HepG2 (cell line): ENCODE data around the gene BCL2. TPM values are rescaled to one million over a fixed set of nuclear protein-coding genes. Genes with fewer than 3 reads are reported as not detected.

Source experiments
- ATAC-seq: fragments of 200-7000 bp; cut with Tn5 transposase; 3 replicates; pipeline ENCODE4 v1.9.1; 2020; ENCODE audit warnings: mild to moderate bottlenecking, moderate library complexity
- BruUV-seq: library from RNA; stranded (reverse); fragments of 400-500 nt; replicated peaks from 2 replicates; lab custom pipeline; 2021; lab: Mats Ljungman, UMichigan
- CTCF ChIA-PET: fragments of 300-600 bp; formaldehyde crosslinking; extraction: SDS; loops from one replicate; lab custom pipeline; 2021; ENCODE audit warnings: low total read pairs, inconsistent platforms, low intra/inter-chr PET ratio; lab: Yijun Ruan, JAX
- POLR2A ChIA-PET: fragments of 350-600 bp; sonication (Branson Sonifier 250); formaldehyde crosslinking; loops from one replicate; lab custom pipeline; 2020; ENCODE audit warnings: antibody characterized with exemption, inconsistent platforms; lab: Yijun Ruan, JAX
- DNase-seq: peaks from one replicate; pipeline ENCODE4 v3.0.0-alpha.2; 2015; ENCODE audit warnings: low spot score
- FAIRE-seq: peaks from 3 replicates; lab custom pipeline; 2011; peaks lifted over from hg19 to GRCh38; lab: Jason Lieb, UNC
- H2AFZ ChIP-seq: one replicate; pipeline ENCODE4 v1.6.1; 2011; ENCODE audit warnings: low read length, inconsistent platforms
- H3K27ac ChIP-seq: fragments of 300-600 bp; 3 replicates; pipeline ENCODE4 v1.8.0; 2011; ENCODE audit warnings: mixed run types, mild to moderate bottlenecking, mixed read lengths, low read length, inconsistent platforms; ENCODE audit not compliant: insufficient read depth; ENCODE audit errors: extremely low read length
- H3K27me3 ChIP-seq, 2 experiments: fragments of 200-600 bp in 1 of 2; 2 replicates in 1 of 2; 3 replicates in 1 of 2; pipeline versions ENCODE4 v1.6.0 to v1.8.0; 2011; ENCODE audit warnings: low read length in 2 of 2, mild to moderate bottlenecking in 2 of 2, moderate library complexity in 2 of 2, inconsistent platforms in 1 of 2; ENCODE audit not compliant: insufficient read depth in 2 of 2, control insufficient read depth in 1 of 2
- H3K36me3 ChIP-seq, 2 experiments: fragments of 200-600 bp in 1 of 2; replicated peaks in 1 of 2; 2 replicates in 1 of 2; 3 replicates in 1 of 2; pipeline versions ENCODE4 v1.5.1 to v1.8.0; 2011; ENCODE audit warnings: low read length in 2 of 2, inconsistent platforms in 1 of 2; ENCODE audit not compliant: insufficient read depth in 2 of 2, control insufficient read depth in 1 of 2
- H3K4me1 ChIP-seq: 2 replicates; pipeline ENCODE4 v1.5.1; 2012; ENCODE audit warnings: low read length, inconsistent platforms; ENCODE audit not compliant: insufficient read depth
- H3K4me2 ChIP-seq: 2 replicates; pipeline ENCODE4 v1.6.0; 2011; ENCODE audit warnings: low read depth, low read length, inconsistent platforms
- H3K4me3 ChIP-seq, 3 experiments: fragments of 200-600 bp in 1 of 3; sonication (generic), shearing (Covaris generic) in 1 of 3; replicated peaks in 1 of 3; 2 replicates each; pipeline ENCODE4 v1.5.1; 2011 to 2016; ENCODE audit warnings: low read length in 3 of 3, inconsistent platforms in 2 of 3, low read depth in 2 of 3, mild to moderate bottlenecking in 2 of 3, control low read depth in 1 of 3, mixed read lengths in 1 of 3; ENCODE audit not compliant: insufficient read depth in 1 of 3
- H3K79me2 ChIP-seq: one replicate; pipeline ENCODE4 v1.6.1; 2011; ENCODE audit warnings: low read length, inconsistent platforms; ENCODE audit not compliant: insufficient read depth
- H3K9ac ChIP-seq: 2 replicates; pipeline ENCODE4 v1.6.0; 2011; ENCODE audit warnings: mild to moderate bottlenecking, low read depth, low read length, inconsistent platforms; ENCODE audit not compliant: insufficient read depth
- H3K9me3 ChIP-seq: 2 replicates; pipeline ENCODE4 v1.5.1; 2012; ENCODE audit warnings: mild to moderate bottlenecking, low read length
- H4K20me1 ChIP-seq: 2 replicates; pipeline ENCODE4 v1.6.0; 2011; ENCODE audit warnings: inconsistent platforms, mild to moderate bottlenecking, low read length, moderate library complexity; ENCODE audit not compliant: insufficient read depth
- HNRNPUL1 ChIP-seq: fragments of 200-400 bp; formaldehyde crosslinking; IDR thresholded peaks from 2 replicates; pipeline ENCODE4 v1.6.1; 2017; ENCODE audit warnings: low read depth, mild to moderate bottlenecking, low read length, moderate library complexity
- HOXA3 ChIP-seq: sonication (generic); formaldehyde crosslinking; IDR thresholded peaks from 2 replicates; pipeline ENCODE4 v1.5.0; 2020; ENCODE audit warnings: missing genetic modification reagents
- KLF16 ChIP-seq, 2 experiments: sonication (generic) in 1 of 2; formaldehyde crosslinking in 1 of 2; IDR thresholded peaks; 2 replicates each; pipeline versions ENCODE4 v1.6.1 to v1.8.0; 2016 to 2023; ENCODE audit warnings: missing genetic modification reagents in 2 of 2, missing compliant biosample characterization in 1 of 2
- RNF2 ChIP-seq: fragments of 450-650 bp; conservative IDR thresholded peaks from 2 replicates; pipeline ENCODE4 v1.6.1; 2016; ENCODE audit warnings: low read depth
- SRY ChIP-seq: sonication (generic); formaldehyde crosslinking; IDR thresholded peaks from 2 replicates; pipeline ENCODE4 v1.8.0; 2022; ENCODE audit warnings: mild to moderate bottlenecking, missing genetic modification reagents
- YEATS2 ChIP-seq: sonication (generic); formaldehyde crosslinking; IDR thresholded peaks from 2 replicates; pipeline ENCODE4 v1.4.0; 2020; ENCODE audit warnings: missing genetic modification reagents, borderline replicate concordance
- ZEB1 ChIP-seq: IDR thresholded peaks from 2 replicates; pipeline ENCODE4 v1.6.1; 2012; ENCODE audit warnings: mild to moderate bottlenecking, low read depth, inconsistent platforms; ENCODE audit not compliant: insufficient replicate concordance
- ZMYM3 ChIP-seq: sonication (generic); formaldehyde crosslinking; IDR thresholded peaks from 2 replicates; pipeline ENCODE4 v1.5.1; 2020; ENCODE audit warnings: mild to moderate bottlenecking, missing genetic modification reagents
- ZMYM4 ChIP-seq: sonication (generic); formaldehyde crosslinking; IDR thresholded peaks from 2 replicates; pipeline ENCODE4 v1.8.1; 2023; ENCODE audit warnings: mild to moderate bottlenecking, missing genetic modification reagents
- ZNF460 ChIP-seq: sonication (generic); formaldehyde crosslinking; IDR thresholded peaks from 2 replicates; pipeline ENCODE4 v1.5.1; 2020; ENCODE audit warnings: missing genetic modification reagents, mild to moderate bottlenecking, borderline replicate concordance
- WGBS: methylation state at CpG from one replicate; pipeline ENCODE4 v1.1.6; 2017; ENCODE audit warnings: low lambda C conversion rate; 5-methylcytosine and 5-hydroxymethylcytosine counted together
- in situ Hi-C: cut with HindIII; loops from 2 replicates; pipeline ENCODE4 v1.10.0; 2017; ENCODE audit warnings: low pct_unique_long_range_greater_than_20kb; ENCODE audit not compliant: extremely low pct_ligation_motif_present
- intact Hi-C: fragments of 100-400 bp; cut with micrococcal nuclease; formaldehyde crosslinking; loops from one replicate; pipeline ENCODE4 v1.10.0; 2022; ENCODE audit not compliant: unreplicated experiment
- polyA plus RNA-seq, 8 experiments: library from polyadenylated mRNA; depleted of rRNA in 3 of 8; stranded (reverse) in 7 of 8; unstranded in 1 of 8; fragments of >200 nt; fragmentation: Illumina TruSeq in 4 of 8; extraction: Trizol in 4 of 8; gene quantifications; 2 replicates each; pipeline versions ENCODE4 v1.2.1 to v1.2.3, GENCODE V29; 2011 to 2016; ENCODE audit warnings: low read depth in 4 of 8, missing spikeins in 1 of 8, mixed read lengths in 1 of 8; ENCODE audit not compliant: insufficient read depth in 1 of 8
- total RNA-seq, 5 experiments: library from RNA; depleted of rRNA; stranded (reverse); fragments of >200 nt; fragmentation: Illumina TruSeq; extraction: Trizol; gene quantifications; 2 replicates each; pipeline ENCODE4 v1.2.3, GENCODE V29; 2016; ENCODE audit warnings: low read depth in 1 of 5
- TF ChIP-seq, protein P1 (sequence below): sonication (generic); formaldehyde crosslinking; IDR thresholded peaks from 2 replicates; pipeline ENCODE4 v1.4.0; 2020; ENCODE audit warnings: missing genetic modification reagents
- TF ChIP-seq, protein P2 (sequence below): sonication (generic); formaldehyde crosslinking; IDR thresholded peaks from 2 replicates; pipeline ENCODE4 v1.5.1; 2020; ENCODE audit warnings: missing genetic modification reagents, mild to moderate bottlenecking, borderline replicate concordance
- TF ChIP-seq, protein P3 (sequence below): sonication (generic); formaldehyde crosslinking; IDR thresholded peaks from 2 replicates; pipeline ENCODE4 v1.8.0; 2022; ENCODE audit warnings: low read depth, missing genetic modification reagents
- TF ChIP-seq, protein P4 (sequence below): sonication (generic); formaldehyde crosslinking; IDR thresholded peaks from 2 replicates; pipeline ENCODE4 v1.9.0; 2022; ENCODE audit warnings: low read depth, missing genetic modification reagents

BCL2 gene
- total and polyA plus RNA-seq, 2 of the 13 experiments (the other 11 are each of a cell fraction or from before 2014, with no cell fraction given) = 0.07 to 0.53 TPM

DNA sequence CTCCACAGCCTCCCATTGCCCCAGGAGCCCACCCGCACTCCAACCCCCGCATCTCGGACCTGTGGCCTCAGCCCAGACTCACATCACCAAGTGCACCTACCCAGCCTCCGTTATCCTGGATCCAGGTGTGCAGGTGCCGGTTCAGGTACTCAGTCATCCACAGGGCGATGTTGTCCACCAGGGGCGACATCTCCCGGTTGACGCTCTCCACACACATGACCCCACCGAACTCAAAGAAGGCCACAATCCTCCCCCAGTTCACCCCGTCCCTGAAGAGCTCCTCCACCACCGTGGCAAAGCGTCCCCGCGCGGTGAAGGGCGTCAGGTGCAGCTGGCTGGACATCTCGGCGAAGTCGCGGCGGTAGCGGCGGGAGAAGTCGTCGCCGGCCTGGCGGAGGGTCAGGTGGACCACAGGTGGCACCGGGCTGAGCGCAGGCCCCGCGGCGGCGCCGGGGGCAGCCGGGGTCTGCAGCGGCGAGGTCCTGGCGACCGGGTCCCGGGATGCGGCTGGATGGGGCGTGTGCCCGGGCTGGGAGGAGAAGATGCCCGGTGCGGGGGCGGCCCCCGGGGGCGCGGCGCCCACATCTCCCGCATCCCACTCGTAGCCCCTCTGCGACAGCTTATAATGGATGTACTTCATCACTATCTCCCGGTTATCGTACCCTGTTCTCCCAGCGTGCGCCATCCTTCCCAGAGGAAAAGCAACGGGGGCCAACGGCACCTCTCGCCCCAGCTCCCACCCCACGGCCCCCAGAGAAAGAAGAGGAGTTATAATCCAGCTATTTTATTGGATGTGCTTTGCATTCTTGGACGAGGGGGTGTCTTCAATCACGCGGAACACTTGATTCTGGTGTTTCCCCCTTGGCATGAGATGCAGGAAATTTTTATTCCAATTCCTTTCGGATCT, 1.3 kb downstream of the BCL2 start (continued):
- TF ChIP-seq, protein P1, sequence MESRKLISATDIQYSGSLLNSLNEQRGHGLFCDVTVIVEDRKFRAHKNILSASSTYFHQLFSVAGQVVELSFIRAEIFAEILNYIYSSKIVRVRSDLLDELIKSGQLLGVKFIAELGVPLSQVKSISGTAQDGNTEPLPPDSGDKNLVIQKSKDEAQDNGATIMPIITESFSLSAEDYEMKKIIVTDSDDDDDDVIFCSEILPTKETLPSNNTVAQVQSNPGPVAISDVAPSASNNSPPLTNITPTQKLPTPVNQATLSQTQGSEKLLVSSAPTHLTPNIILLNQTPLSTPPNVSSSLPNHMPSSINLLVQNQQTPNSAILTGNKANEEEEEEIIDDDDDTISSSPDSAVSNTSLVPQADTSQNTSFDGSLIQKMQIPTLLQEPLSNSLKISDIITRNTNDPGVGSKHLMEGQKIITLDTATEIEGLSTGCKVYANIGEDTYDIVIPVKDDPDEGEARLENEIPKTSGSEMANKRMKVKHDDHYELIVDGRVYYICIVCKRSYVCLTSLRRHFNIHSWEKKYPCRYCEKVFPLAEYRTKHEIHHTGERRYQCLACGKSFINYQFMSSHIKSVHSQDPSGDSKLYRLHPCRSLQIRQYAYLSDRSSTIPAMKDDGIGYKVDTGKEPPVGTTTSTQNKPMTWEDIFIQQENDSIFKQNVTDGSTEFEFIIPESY = peak; percentile 35; the same call in 1 of the 2 replicates
- TF ChIP-seq HNRNPUL1 (no peak), ZEB1 (peak; percentile 82), KLF16 (CRISPR knock-in tag; IDR thresholded peaks at IDR 0.05) (no peak), ZMYM4 (CRISPR knock-in tag) (0 out of 2 replicates have a peak, but pooled peaks have one; percentile 31), ZNF460 (no peak)
- TF ChIP-seq, protein P2, sequence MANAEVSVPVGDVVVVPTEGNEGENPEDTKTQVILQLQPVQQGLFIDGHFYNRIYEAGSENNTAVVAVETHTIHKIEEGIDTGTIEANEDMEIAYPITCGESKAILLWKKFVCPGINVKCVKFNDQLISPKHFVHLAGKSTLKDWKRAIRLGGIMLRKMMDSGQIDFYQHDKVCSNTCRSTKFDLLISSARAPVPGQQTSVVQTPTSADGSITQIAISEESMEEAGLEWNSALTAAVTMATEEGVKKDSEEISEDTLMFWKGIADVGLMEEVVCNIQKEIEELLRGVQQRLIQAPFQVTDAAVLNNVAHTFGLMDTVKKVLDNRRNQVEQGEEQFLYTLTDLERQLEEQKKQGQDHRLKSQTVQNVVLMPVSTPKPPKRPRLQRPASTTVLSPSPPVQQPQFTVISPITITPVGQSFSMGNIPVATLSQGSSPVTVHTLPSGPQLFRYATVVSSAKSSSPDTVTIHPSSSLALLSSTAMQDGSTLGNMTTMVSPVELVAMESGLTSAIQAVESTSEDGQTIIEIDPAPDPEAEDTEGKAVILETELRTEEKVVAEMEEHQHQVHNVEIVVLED (CRISPR knock-in tag) = no peak

DNA sequence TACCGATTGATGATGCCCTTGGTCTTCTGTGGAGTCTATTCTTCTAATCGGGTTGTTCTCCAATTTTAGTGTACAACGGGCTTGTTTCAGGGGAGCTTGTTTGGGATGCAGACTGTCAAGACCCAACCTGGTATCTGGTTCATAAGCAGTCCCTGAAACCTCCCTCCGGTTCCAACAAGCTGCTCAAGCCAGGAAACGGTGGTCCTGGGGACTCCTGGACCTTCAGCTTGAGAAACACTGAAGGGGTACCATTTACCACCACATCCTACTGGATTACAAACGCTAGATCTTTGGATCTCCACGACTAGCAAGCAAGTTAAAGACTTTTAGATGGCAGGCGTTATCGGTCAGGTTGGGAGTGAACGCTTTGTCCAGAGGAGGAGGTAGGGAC, 2.0 kb downstream of the BCL2 start:
- TF ChIP-seq HOXA3 (CRISPR knock-in tag) = no peak
- TF ChIP-seq YEATS2 (CRISPR knock-in tag) = no peak
- TF ChIP-seq, protein P3, sequence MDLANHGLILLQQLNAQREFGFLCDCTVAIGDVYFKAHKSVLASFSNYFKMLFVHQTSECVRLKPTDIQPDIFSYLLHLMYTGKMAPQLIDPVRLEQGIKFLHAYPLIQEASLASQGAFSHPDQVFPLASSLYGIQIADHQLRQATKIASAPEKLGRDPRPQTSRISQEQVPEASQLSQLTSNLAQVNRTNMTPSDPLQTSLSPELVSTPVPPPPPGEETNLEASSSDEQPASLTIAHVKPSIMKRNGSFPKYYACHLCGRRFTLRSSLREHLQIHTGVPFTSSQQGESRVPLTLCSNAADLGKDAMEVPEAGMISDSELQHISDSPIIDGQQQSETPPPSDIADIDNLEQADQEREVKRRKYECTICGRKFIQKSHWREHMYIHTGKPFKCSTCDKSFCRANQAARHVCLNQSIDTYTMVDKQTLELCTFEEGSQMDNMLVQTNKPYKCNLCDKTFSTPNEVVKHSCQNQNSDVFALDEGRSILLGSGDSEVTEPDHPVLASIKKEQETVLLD (CRISPR knock-in tag) = no peak
- TF ChIP-seq, protein P4, sequence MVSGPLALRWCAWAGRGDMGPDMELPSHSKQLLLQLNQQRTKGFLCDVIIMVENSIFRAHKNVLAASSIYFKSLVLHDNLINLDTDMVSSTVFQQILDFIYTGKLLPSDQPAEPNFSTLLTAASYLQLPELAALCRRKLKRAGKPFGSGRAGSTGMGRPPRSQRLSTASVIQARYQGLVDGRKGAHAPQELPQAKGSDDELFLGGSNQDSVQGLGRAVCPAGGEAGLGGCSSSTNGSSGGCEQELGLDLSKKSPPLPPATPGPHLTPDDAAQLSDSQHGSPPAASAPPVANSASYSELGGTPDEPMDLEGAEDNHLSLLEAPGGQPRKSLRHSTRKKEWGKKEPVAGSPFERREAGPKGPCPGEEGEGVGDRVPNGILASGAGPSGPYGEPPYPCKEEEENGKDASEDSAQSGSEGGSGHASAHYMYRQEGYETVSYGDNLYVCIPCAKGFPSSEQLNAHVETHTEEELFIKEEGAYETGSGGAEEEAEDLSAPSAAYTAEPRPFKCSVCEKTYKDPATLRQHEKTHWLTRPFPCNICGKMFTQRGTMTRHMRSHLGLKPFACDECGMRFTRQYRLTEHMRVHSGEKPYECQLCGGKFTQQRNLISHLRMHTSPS = no peak
- no peak for TF ChIP-seq SRY (CRISPR knock-in tag)
- no peak for TF ChIP-seq ZMYM3 (CRISPR knock-in tag)
- no peak for TF ChIP-seq RNF2
- ATAC-seq (no peak), DNase-seq (no peak), FAIRE-seq (no peak)
- no TSS peak for BruUV-seq
- H3K4me3 ChIP-seq = no peak overlapping the region
- 57% methylated on average over 9 of the region's 10 CpGs for WGBS
- in situ Hi-C loops (loop anchor here (10.0 kb wide), 1 partner anchor 183 kb away; no protein-coding TSS in a partner anchor), intact Hi-C loops (no loop called here)
- peaks cover 0 to 26% of the 10 kb centered on the region in 2 experiments; a peak in 4 of 5 replicates for H3K27me3 ChIP-seq
- H3K9me3 ChIP-seq = no peaks in the 10 kb centered on the region
- no peak overlapping the region for H3K4me2 ChIP-seq
- no peak overlapping the region for H3K9ac ChIP-seq
- ChIA-PET CTCF (no interaction called here), POLR2A (no interaction called here)
- H3K36me3 ChIP-seq = no peaks in the 10 kb centered on the region
- no peak overlapping the region for H3K27ac ChIP-seq
- H2AFZ ChIP-seq = no peak overlapping the region
- no peaks in the 10 kb centered on the region for H3K79me2 ChIP-seq
- peaks cover 42% of the 10 kb centered on the region for H3K4me1 ChIP-seq
- no peaks in the 10 kb centered on the region for H4K20me1 ChIP-seq
